Stimulated activated CD4-positive, alpha-beta T cell treated with anti-CD3 and anti-CD28 coated beads, Interleukin-1b, Interleukin-23, amount 100 ng/mL, for 4 hours (primary cell): ENCODE results near the gene RABEP2.
"Not testable (repeated sequence)": the region's sequence is repeated elsewhere in the genome, so short reads cannot be mapped to it uniquely, and the experiment has no call there.

Experiments used
- DNase-seq, 2 donors: peaks; one replicate each; pipeline ENCODE4 v3.0.0-alpha.2; 2020; ENCODE audit warnings: low read depth in 2 of 2

The RABEP2 gene

GRCh38 chr16:28932339-28933141 is 7.5 kb upstream of the RABEP2 start:
- no peak for DNase-seq

- no peak for DNase-seq
Observed at GRCh38 chr16:28931801-28932225, 6.8 kb upstream of the RABEP2 start, which contains the start of gene CD19. TSS of gene CD19 (plus strand) at chr16:28931971. CDS start at chr16:28932001, 30 bp downstream.

- DNase-seq, result no peak
Observed at GRCh38 chr16:28930652-28931051, 5.6 kb upstream of the RABEP2 start.

GRCh38 chr16:28930203-28930602 is 5.2 kb upstream of the RABEP2 start:
- no peak for DNase-seq

GRCh38 chr16:28927815-28928214 is 2.8 kb upstream of the RABEP2 start:
- DNase-seq, result no peak

GRCh38 chr16:28926284-28926683 is 1.2 kb upstream of the RABEP2 start:
- DNase-seq, result not testable (repeated sequence)

- peak; percentile 64 to 66 for DNase-seq
Observed at GRCh38 chr16:28925386-28926228, 569 bp upstream of the RABEP2 start.

GRCh38 chr16:28924399-28924761 is 658 bp downstream of the RABEP2 start:
- DNase-seq, result no peak

GRCh38 chr16:28923652-28924398 is 1.2 kb downstream of the RABEP2 start:
- no peak for DNase-seq

- no peak for DNase-seq
Observed at GRCh38 chr16:28923231-28923587, 1.8 kb downstream of the RABEP2 start.

GRCh38 chr16:28918698-28919097 is 6.3 kb downstream of the RABEP2 start:
- no peak for DNase-seq

- no peak for DNase-seq
Observed at GRCh38 chr16:28917095-28917494, 7.9 kb downstream of the RABEP2 start.

GRCh38 chr16:28915181-28915580 is 9.9 kb downstream of the RABEP2 start:
- DNase-seq, result no peak

- no peak for DNase-seq
Observed at GRCh38 chr16:28913946-28914724, 10.9 kb downstream of the RABEP2 start.

- no peak for DNase-seq
Observed at GRCh38 chr16:28912558-28912957, 12.5 kb downstream of the RABEP2 start.

- no peak for DNase-seq
Observed at GRCh38 chr16:28910086-28911031, 14.7 kb downstream of the RABEP2 start.

- no peak for DNase-seq
Observed at GRCh38 chr16:28905800-28906372, 19.2 kb downstream of the RABEP2 start.

GRCh38 chr16:28905229-28905754 is 19.7 kb downstream of the RABEP2 start:
- no peak for DNase-seq

- DNase-seq, result no peak
Observed at GRCh38 chr16:28904828-28905227, 20.2 kb downstream of the RABEP2 start.

GRCh38 chr16:28904363-28904762 is 20.7 kb downstream of the RABEP2 start:
- no peak for DNase-seq
